ENCODE measurements around the gene CDK12.

Gene CDK12

DNA sequence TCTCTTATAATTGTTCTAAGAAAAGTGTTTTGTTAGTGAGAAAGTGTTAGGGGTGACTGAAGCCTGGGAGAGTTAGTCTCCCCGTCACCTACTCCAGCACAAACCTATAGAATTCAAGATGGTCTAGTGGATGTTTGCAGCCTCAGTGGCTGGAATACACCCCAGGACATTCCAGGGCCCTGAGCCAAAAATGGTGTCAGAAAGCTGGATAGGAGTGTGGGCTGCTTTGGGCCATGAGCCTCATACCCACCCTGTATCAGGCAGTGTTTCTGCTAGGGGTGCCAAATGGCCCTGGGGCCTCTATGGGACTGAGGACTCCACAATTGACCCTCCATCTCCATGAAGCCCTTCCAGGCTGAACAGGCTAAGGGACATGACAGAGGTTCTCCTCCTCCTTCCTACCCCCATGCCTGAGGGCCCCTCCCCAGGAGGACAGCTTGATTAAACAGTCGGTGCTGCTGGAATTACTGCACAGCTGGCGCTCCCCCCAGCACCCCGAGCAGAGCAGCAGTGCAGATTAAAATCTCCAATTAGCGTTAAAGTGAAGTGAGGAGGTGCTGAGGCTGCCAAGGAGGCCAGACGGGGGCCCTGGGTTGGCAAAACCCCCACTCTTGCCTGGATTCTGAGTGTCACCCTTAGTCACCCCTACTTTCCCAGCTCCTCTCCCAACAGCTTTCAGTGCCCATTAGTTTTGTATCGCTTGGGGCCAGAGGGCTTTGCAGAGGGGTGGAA is 87.4 kb downstream of the CDK12 start:
- no peak for DNase-seq (ENCODE audit: low read depth in 3 of 3)

GRCh38 chr17:39549747-39550573 is 88.7 kb downstream of the CDK12 start:
- DNase-seq (ENCODE audit: low read depth in 3 of 3) = no peak

DNA sequence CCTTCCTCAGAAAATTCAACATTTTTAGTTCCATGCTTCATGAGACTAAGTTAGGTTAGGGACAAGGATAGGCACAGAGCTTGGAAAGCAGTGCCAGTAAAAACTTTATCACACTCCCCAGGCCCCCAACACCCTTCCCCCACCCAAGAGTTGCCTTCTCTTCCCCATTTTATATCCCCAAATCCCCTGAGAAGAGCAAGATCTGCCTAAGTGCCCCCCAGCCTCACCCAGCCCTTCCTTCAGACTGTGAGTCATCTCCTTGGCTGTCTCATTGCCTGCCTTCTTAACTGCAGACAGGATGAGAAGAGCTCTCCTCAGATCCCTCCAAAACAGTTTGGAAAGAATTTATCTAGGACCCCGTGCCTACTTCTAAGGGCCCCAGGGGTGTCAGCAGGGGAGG is 90.6 kb downstream of the CDK12 start:
- DNase-seq (ENCODE audit: low read depth in 3 of 3) = no peak

GRCh38 chr17:39553341-39553945 is 92.2 kb downstream of the CDK12 start:
- DNase-seq (ENCODE audit: low read depth in 3 of 3) = no peak

DNA sequence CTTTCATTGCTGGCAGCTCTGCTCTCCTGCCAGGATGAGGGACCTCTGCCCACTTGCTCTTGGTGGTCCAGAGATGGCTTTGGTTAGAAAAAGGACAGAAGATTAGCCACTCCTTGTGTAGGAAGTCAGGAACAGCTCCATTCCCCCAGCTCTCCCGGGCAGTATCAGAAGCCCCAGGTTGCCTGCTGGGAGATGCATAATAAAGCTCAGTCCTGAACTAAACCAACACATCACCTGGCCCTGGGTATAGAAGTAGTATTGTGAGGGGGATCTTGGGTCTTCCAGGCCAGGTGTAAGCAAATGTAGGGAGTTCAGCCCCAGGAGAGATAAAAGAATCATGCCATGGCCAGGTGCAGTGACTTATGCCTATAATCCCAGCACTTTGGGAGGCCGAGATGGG is 94.1 kb downstream of the CDK12 start:
- no peak for DNase-seq (ENCODE audit: low read depth in 3 of 3)

GRCh38 chr17:39556423-39556822 is 95.1 kb downstream of the CDK12 start:
- DNase-seq (ENCODE audit: low read depth in 3 of 3) = no peak

DNA sequence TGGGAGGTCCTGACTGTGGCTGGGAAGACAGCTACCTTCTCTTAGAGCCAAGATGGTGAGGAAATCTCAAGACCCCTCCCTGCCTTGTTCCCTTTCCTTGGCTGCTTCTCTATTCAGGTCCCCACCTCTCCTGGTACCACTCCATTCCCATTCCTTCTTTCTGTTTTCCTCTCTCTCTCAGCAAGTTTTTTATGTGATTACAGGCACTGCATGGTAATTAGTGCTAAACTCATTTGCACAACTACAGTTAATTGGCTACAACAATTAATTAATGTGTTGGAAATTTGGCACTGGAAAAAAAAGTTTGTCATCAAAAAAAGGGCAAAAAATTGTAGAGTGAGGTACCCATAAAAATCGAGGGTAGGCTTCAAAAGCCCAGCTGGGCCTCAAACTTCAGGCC is 101.1 kb downstream of the CDK12 start:
- no peak for DNase-seq (ENCODE audit: low read depth in 3 of 3)

DNA sequence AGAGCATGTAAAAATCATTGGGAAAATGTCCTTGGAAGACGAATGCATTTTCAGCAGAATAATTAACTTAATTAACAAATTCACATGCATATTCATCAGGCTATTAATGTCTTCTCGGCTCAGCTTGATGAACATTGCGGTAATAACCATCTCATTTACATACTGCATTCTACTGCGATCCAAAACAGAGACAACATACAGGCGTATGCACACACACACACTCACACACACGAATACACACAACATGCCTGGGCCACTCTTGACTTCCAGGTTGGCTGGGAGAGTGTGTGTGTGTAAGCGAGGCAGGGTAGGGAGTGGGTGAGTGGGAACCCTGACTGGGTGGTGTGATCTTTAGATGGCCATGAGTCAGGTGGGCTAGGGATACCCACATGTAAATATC is 101.7 kb downstream of the CDK12 start:
- DNase-seq (ENCODE audit: low read depth in 3 of 3) = no peak

DNA sequence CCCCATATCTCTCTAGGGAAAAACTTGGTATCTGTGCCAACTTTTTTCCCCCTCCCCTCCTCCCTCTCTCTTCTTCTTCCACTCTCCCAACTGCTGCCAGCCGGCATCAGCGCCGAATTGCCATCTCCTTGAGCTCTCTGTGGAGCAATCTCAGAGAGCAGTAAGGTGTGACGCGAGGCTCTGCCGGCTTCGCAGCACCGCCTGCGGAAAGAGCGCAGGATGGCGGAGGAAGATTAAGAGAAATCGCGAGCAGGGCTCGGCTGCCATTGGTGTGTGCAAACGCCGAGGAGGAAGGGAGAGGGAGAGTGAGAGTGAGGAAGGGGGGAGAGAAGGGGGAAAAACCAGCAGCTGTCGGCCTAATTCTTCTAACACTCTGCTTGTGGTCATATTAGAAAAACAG is 102.2 kb downstream of the CDK12 start:
- no peak for DNase-seq (ENCODE audit: low read depth in 3 of 3)

GRCh38 chr17:39564211-39564848 is 103.0 kb downstream of the CDK12 start:
- no peak for DNase-seq (ENCODE audit: low read depth in 3 of 3)

- DNase-seq (ENCODE audit: low read depth in 3 of 3) = no peak
Observed at GRCh38 chr17:39566094-39566850, 105.0 kb downstream of the CDK12 start.

DNA sequence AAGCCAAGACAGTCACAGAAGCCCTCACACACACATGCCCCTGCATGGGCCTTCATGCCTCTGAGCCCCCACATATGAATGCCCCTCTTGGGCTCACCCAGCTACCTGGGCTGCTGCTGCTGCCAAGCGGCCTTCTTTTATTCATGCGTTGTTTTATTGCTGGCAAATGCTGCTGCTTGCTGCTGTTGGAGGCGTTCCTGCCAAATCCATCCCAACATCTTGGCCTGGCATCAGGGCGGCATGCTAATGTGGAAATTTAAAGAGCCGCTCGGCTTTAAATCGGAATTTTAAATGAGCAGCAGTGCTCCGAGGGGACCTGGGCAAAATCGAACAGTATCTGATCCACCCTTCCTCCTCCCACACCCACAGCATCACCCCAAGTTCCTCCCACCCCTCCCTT is 107.4 kb downstream of the CDK12 start:
- no peak for DNase-seq (ENCODE audit: low read depth in 3 of 3)

DNA sequence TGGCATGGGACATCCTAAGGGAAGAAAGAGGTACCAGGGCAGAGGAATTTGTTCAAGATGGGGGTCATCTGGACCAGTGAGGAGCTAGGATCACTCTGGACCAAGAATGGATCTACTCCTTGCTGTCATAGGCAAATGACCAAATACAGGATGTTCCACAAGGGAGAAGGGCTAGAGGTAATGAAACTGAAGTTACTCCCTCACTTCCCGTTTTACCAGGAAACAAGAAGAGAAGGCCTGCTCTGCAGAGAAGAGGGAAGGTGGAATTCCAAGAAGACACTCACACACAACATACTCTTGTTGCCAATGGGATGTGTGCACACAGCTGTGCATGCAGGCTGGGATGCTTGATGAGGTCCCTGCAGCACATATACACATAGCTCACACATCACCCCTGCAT is 107.8 kb downstream of the CDK12 start:
- no peak for DNase-seq (ENCODE audit: low read depth in 3 of 3)

GRCh38 chr17:39572121-39572520 is 110.8 kb downstream of the CDK12 start:
- no peak for DNase-seq (ENCODE audit: low read depth in 3 of 3)

DNA sequence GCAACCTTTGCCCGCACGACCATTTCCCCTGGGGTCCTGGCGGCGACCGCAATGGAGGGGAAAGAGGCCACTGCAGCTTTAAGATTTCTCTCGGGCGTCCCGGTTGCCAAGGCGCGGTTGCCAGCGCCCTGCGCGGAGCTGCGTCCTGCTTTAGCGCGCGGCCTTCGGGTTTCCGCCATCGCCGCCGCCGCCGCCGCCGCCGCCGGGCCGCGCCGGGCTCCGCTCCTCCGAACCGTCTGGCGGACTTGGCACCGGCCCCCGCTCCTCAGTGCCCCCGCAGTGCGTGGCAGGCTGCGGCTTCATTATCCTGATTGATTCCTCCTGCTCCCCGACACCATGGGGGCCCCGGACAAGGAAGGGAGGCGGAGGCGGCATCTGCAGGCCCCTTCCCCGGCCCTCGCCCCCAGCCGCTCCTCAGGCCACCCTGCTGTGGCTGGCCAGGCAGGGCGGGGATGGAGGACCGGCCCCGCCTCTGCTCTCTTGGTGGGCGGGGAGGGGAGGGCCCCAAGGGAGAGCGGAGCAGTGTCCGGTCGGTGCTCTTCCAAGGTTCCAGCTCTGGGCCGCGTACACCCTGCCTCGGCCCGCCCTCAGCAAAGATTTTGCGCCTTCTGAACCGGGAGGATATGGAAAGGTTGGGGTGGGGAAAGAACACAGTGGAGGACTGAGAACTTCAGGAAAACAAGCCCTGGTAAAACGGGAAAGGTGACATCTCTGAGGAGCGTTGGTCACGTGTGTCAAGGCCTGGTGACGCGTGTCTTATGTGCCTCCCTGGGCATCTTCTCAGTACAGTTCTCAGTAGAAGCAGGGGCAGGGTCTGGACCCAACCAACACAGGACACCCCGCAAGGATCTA is 112.4 kb downstream of the CDK12 start:
- no peak for DNase-seq (ENCODE audit: low read depth in 3 of 3)

DNA sequence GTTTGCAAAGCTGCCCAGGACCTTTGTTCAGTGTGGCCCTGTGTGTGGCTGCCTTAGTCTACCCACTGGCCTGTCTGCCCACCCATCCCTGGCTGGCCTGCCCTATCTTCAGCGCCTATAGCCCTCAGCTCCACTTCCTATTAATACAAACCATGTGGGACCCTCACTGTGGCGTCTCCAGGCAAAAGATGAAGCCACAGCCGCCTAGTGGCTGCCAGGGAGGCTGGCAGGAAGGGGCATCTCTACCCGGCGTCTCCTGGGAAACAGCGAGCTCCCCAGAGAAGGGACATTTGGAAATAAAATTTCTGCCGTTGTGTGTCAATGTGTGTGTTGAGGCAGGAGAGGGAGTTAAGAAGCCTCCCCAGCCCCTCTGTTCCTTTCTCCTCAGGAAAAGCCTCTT is 114.9 kb downstream of the CDK12 start:
- DNase-seq (ENCODE audit: low read depth in 3 of 3) = no peak

- DNase-seq (ENCODE audit: low read depth in 3 of 3) = no peak
Observed at GRCh38 chr17:39578272-39578671, 117.0 kb downstream of the CDK12 start.

- no peak for DNase-seq (ENCODE audit: low read depth in 3 of 3)
Observed at GRCh38 chr17:39579318-39580081, 118.2 kb downstream of the CDK12 start.

DNA sequence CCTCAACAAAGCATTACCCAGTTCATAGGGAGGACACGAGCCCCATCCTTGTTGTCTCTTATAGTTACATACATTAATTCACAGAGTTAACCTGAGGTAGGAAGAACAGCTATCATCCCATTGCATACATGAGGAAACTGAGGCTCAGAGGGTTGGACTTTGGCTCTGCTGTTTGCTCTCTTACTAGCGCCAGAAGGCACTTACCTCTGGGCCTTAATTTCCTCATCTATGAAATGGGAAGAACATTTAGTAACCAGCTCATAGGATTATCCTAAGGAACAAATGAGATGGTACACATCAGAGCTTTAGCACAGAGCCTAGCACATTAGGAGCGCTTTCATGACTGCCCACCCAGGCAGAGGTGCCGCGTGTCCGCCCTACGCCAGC is 118.8 kb downstream of the CDK12 start:
- no peak for DNase-seq (ENCODE audit: low read depth in 3 of 3)

All from stimulated activated CD4-positive, alpha-beta T cell treated with anti-CD3 and anti-CD28 coated beads, TNF-alpha, amount 100 ng/mL, for 4 hours (primary cell).